ENCODE results near the gene FAM98B. TPM values are rescaled to one million over a fixed set of nuclear protein-coding genes. Genes with fewer than 3 reads are reported as not detected.

Gene FAM98B
- total and polyA plus RNA-seq, 4 donors: 7.4 to 61.9 (median 48.4) TPM

Other genes starting within 250 kb of the FAM98B start
- 10 to 100 TPM; 36.8 to 85.8 TPM for gene SPRED1, start 201.3 kb upstream of the FAM98B start, total RNA-seq
- gene SPRED1, start 201.3 kb upstream of the FAM98B start, polyA plus RNA-seq (ENCODE audit: insufficient read length in 2 of 2): 10 to 100 TPM; 32.5 to 52.8 TPM
- gene RASGRP1, start 110.7 kb downstream of the FAM98B start, total RNA-seq: 1 to 10 TPM; 4.0 to 6.0 TPM
- 1 to 10 TPM; 3.3 to 4.5 TPM for gene RASGRP1, start 110.7 kb downstream of the FAM98B start, polyA plus RNA-seq (ENCODE audit: insufficient read length in 2 of 2)